T1000 (cell line): ENCODE measurements around the gene EPS15.

Experiments
- DNase-seq: peaks from one replicate; lab custom pipeline; 2025; ENCODE audit warnings: mixed read lengths; lab: John Stamatoyannopoulos, UW

EPS15 gene

DNA sequence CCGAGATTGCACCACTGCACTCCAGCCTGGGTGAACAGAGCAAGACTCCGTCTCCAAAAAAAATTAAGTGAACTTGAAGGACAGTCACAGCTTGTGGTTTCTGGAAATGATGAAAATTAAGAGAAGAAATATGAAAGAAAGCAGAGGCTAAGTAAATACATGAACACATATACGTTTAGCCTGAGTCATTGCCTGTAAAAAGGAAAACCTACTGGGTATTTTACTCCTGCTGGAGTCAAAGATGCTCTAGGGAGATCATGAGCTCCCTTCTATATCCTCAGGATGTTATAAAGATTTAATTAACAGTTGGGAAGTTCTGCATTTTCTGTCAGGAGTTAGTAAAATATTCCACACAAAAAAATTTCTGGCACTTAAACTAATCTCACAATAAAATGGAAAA, 145.2 kb downstream of the EPS15 start:
- DNase-seq, result no peak

- no peak for DNase-seq
Observed at GRCh38 chr1:51372561-51372960, 146.5 kb downstream of the EPS15 start.

DNA sequence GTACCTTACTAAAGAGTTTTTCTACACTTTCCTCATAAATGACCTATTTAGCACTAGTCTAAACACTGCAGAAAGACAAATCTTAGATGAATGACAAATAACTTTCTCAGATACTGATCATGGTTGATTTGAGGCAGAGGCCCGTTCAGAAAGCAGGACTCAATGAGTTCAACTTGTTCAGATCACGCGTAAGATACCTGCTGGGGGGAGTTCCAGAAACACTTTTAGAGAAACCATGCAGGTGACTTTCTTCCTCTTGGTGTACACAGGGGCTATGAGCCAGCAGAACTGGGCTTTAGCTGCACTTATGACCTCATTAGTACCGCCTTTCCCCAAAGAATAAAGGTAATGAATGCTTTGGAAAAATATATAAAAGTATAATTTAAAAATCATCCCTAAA, 149.9 kb downstream of the EPS15 start:
- DNase-seq, result no peak

DNA sequence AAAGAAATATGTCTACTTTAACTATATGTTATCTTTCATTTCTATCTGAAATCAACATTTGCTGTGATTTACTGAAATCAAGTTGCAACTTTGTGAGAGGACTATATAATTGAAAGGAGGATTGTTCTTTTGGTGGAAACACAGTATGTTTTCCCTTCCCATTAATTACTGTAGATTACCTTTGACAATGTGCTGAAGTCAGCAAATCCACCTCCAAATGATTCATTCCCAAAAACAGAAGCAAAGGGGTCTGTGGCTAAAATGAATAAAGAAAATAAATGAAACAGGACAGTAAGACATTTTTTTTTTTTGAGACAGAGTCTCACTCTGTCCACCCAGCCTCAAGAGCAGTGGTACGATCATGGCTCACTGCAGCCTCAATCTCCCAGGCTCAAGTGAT, 153.3 kb downstream of the EPS15 start:
- no peak for DNase-seq

DNA sequence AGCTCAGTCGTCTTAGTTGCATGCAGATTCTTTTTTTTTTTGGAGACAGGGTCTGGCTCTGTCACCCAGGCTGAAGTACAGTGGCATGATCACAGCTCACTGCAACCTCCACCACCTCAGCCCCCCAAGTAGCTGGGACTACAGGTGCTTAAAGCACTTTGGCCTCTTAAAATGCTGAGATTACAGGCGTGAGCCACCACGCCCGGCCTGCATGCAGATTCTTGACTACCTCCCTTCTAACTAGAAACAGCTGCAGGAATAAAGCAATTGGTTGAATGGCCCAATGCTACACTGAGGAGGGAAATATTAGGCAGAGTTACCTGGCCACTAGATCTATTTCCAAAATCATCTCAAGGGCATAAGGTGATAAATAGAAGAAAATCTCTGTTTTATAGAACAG, 159.2 kb downstream of the EPS15 start:
- no peak for DNase-seq

GRCh38 chr1:51355382-51355781, 163.7 kb downstream of the EPS15 start:
- DNase-seq, result no peak

- DNase-seq, result no peak
Observed at GRCh38 chr1:51354416-51354815, 164.7 kb downstream of the EPS15 start.

DNA sequence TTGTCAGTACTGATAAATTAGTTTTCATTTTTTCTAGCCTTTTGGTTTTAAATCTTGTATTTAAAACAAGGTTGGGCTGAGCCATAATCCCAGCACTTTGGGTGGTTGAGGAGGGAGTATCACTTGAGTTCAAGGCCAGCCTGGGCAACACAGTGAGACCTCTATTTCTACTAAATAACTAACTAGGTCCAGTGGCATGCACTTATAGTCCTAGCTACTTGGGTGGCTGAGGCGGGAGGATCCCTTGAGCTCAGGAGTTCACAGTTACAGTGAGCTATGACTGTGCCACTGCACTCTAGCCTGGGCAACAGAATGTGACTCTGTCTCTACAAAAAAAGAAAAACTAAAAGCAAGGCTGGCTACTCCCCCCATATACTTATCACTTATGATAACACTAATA, 167.2 kb downstream of the EPS15 start:
- no peak for DNase-seq

DNA sequence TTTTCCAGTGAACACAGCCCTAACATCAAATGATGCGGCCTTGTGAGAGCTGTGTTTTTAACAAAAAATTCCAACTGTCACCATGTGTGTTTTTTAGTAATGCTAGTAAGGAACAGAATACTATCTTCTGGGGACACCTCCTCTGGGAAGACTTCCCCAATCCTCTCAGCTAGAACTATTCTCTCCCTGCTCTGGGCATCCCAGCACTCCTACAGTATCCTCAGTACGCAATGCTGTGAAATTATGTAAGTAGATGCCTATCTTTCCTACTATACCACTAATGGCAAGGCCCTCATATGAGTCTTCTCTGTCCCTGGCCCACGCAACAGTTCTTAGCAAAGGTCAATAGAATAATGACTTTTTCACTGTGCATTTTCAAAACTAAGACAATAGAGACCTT, 169.2 kb downstream of the EPS15 start:
- no peak for DNase-seq

DNA sequence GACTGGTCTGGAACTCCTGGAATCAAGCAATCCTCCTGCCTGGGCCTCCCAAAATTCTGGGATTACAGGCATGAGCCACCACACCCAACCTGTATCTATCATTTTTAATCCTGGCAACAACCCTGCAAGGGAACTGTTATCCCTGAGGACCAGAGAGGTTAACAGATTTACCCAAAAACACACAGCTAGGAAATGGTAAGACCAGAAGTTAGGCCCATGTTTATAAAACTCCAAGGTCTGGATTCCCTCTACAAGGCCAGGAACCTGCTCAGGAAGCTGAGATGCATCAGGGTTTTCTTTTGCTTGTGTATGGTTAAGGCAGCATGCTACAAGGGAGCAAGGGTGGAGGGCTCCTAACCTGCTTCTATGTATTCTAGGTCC, 170.9 kb downstream of the EPS15 start:
- DNase-seq, result no peak

DNA sequence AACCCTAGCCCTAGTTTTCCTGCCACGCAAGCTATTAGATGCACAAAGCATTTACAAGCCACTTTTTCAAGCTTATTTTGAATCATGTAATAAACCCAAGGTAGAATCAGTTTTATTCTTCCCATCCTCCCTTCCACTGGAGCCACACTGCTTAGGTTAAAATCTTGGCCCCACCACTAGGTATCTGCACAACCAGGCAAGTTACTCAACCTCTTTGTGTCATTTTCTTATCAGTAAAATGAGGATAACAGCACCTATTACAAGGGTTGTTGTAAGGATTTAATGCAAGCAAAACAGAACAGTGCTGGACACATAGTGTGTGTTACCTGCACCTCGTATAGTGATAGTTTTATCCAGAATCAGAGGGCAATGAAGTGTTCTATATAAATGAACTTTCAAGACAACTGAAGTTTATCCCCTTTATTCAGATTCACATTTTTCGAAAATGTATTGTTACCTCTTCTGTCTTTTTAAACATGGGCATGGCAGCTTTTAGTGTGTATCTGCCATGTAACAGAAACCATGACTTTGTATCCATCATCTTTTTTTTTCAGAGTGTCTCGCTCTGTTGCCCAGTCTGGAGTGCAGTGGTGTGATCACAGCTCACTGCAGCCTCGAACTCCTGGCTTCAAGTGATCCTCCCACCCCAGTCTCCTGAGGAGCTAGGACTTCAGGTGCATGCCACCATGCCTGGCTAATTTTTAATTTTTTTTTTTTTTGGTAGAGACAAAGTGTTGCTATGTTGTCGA, 171.5 kb downstream of the EPS15 start:
- no peak for DNase-seq

DNA sequence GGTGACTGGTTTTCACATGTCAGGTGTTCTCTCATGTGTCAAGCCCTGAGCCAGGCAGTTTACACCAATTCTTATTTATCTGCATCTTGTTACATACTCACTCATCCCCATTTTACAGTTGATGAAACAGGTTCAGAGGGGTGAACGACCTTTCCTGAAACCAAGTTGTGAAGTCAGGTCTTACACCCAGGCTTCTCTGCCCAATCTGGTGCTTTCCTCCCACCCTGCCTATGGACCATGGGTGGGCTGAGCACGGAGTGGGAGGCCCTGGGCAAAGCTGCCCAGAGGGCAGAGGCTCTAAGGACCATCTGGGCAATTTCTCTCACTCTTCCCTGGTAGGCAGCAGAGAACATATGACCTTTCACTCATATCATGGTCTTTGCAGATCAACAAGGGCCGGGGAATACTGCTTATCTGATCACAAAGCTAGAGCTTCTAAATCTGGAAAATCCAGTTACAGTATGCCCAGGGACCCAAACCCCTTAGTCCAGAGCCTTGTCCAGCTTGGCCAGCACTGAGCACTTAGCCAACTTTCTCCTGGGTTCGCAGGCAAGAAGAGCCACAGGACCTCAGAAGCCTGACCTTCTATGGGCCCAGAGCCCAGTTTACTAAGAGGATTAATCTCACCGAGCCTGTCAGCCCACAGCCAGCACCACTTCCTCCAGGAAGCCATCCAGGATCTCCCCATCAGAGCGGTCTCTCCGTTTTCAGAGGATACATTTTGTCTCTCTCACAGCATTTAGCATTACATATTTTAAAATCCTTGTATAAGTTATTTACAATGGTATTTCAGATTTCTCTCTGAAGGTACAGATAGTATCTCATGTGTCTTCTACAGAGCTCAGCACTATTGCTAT, 172.8 kb downstream of the EPS15 start:
- no peak for DNase-seq

- DNase-seq, result no peak
Observed at GRCh38 chr1:51345300-51345687, 173.8 kb downstream of the EPS15 start.

DNA sequence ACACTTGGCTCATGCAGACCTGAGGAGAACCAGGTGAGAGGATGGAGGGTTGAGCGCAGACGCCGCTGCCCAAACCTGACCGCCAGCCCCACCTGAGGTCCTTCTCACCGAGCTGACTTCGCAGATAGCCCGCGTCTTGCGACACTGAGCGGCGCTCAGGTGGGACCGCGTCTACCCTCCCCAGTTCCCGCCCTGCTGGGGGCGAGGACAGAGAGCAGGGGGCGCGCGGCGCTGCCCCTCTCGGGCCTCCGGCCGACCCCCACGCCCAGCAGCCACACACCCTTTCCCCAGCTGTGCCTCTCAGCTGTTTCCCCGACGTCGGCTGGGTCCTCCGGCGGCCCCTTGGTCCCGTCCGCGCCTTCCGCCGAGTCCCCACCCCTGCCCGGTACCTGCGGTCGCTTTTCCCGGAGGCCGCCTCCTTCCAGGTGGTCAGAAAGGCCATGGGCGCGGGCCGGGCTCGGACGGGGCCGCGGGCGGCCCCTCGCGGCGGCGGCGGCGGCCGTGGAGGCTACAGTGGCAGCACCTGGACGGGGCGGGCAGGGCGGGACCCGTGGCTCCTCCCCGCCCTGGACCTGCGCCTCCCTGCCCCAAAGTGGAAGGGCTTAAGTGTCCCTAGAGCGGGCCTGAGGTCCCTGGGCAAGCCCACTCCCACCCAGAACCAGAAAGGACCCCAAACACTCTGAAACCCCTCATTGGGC, 174.3 kb downstream of the EPS15 start:
- DNase-seq, result no peak

GRCh38 chr1:51344276-51344601, 174.8 kb downstream of the EPS15 start:
- DNase-seq, result no peak

DNA sequence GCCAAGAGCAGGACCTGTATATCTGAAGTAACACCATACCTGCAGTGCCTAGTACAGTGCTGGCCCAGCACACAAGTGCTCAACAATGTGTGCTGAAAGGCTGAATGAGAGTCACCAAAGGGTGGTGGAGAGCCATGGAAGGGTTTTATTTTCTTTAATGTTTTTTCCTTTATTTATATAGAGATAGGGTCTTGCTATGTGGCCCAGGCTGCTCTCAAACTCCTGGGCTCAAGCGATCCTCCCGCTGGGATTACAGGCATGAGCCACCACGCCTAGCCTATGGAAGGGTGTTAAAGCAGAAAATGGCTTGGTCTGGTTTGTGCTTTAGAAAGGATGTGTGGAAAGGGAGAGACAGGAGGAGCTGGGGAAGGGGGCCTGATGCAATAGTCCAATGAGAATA, 175.4 kb downstream of the EPS15 start:
- DNase-seq, result no peak

- no peak for DNase-seq
Observed at GRCh38 chr1:51342591-51343206, 176.4 kb downstream of the EPS15 start.

- no peak for DNase-seq
Observed at GRCh38 chr1:51341876-51342496, 177.1 kb downstream of the EPS15 start.

- DNase-seq, result no peak
Observed at GRCh38 chr1:51340380-51340779, 178.7 kb downstream of the EPS15 start.

DNA sequence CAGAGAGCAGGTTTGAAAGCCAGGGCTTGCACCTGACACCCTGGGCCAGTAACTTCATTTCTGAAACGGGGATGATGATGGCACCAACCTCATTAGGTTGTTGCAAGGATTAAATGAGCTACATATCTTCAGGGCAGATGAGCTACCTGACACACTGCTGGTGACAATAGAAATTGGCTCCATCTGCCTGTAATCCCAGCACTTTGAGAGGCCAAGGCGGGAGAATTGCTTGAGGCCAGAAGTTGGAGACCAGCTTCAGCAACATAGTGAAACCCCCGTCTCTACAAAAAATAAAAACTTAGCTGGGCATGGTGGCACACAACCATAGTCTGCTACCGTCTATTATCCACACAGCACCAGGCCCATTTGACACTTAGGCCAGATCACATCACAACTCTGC, 182.4 kb downstream of the EPS15 start:
- no peak for DNase-seq

DNA sequence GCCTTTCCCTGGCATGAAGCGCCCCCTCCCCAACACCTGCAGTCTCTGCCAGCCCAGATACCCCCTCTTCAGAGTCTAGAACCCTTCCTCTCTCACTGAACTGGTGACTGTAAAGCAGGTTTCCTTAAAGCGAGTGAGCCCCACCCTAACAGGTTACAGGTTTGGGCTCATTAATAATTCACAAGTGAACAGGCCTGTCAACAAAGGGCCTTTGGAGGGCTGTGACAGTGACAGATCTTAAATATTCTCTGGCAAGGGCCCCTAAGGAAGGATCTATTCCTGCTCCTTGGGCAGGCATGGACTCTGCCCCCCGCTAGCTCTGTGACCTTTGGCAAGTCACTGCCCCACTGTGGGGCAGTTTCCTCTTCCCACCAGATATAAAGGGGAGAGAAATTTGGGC, 183.1 kb downstream of the EPS15 start:
- DNase-seq, result no peak
